ENCODE data around the gene KPNA4. TPM values are rescaled to one million over a fixed set of nuclear protein-coding genes. Genes with fewer than 3 reads are reported as not detected.

Gene KPNA4
- 16.2 and 17.6 TPM in 2 replicates for total RNA-seq

GRCh38 chr3:160565442-160566403 is at the start of gene KPNA4:
Gene KPNA4 (minus strand): TSS chr3:160565571. CDS start chr3:160565282, 289 bp downstream.

GRCh38 chr3:160449636-160450598 is 115.5 kb downstream of the KPNA4 start, which contains the start of gene TRIM59:
Gene TRIM59 (minus strand): TSS chr3:160449786. CDS start chr3:160439183, 10,603 bp downstream.

Other genes with a start within 250 kb of the KPNA4 start
- 50.7 and 57.5 TPM in 2 replicates for gene IFT80, start 166.3 kb downstream of the KPNA4 start, total RNA-seq
- 28.3 and 36.5 TPM in 2 replicates for gene SMC4, start 165.9 kb downstream of the KPNA4 start, total RNA-seq
- gene TRIM59, start 115.8 kb downstream of the KPNA4 start, total RNA-seq: 5.2 and 5.6 TPM in 2 replicates
- not detected in 2 replicates for gene ARL14, start 111.6 kb upstream of the KPNA4 start, total RNA-seq
- 8.6 and 10.0 TPM in 2 replicates for gene PPM1L, start 190.7 kb upstream of the KPNA4 start, total RNA-seq